Caki2 (cell line): ENCODE results near the gene GGT1. TPM values are rescaled to one million over a fixed set of nuclear protein-coding genes. Genes with fewer than 3 reads are reported as not detected.
A peak's percentile ranks its signal among the peaks of the same experiment; 100 is the strongest.
"Not testable (repeated sequence)": the region's sequence is repeated elsewhere in the genome, so short reads cannot be mapped to it uniquely, and the experiment has no call there.

Experiments
- DNase-seq: peaks from one replicate; pipeline ENCODE4 v3.0.0-alpha.2; 2015; ENCODE audit warnings: low read depth
- in situ Hi-C: cut with HindIII; loops from 2 replicates; pipeline ENCODE4 v1.10.0; 2016; ENCODE audit warnings: low sequenced_read_pairs, low pct_unique_long_range_greater_than_20kb, mixed read lengths
- total RNA-seq: library from RNA; depleted of rRNA; stranded (reverse); fragments of >200 nt; shearing (Covaris generic); gene quantifications from 2 replicates; pipeline ENCODE4 v1.2.3, GENCODE V29; 2014; ENCODE audit warnings: low replicate concordance

Gene GGT1
- total RNA-seq, 1 experiment from 2014 or later = 486 TPM

DNA sequence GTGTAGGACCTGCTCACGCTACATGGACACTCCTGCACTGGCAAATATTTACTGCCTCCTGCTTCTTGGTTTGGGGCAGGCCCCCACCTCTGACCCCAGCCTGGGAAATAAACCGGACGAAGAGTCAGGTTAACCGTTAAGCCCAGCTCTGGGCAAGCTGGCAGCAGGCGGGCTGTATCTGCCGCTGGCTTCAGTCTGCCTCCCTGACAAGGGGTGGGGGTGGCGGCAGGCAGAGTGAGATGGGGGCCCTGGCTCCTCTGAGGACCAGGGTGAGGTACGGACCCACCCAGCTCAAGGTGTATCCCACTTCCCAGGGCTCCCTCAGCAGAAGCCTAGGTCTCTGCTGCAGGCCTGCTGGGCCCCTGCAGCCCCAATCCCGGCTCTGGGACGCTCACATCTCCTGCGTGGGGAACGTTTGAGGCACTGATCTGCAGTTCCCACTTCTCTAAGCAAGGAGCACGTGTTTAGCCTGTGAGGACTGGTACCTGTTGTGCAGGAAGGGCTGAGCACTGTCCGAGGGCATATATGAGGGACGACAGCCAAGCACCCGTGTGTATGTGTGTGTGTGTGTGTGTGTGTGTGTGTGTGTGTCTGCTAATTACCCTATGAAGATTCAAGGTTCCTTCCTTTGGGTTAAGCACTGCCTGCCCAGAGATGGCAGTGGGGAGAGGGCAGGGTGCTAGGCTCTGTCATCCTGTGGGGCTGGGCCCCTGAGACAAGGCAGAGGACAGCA is 9.0 kb upstream of the GGT1 start:
- in situ Hi-C loops = no loop called here
- no peak for DNase-seq

DNA sequence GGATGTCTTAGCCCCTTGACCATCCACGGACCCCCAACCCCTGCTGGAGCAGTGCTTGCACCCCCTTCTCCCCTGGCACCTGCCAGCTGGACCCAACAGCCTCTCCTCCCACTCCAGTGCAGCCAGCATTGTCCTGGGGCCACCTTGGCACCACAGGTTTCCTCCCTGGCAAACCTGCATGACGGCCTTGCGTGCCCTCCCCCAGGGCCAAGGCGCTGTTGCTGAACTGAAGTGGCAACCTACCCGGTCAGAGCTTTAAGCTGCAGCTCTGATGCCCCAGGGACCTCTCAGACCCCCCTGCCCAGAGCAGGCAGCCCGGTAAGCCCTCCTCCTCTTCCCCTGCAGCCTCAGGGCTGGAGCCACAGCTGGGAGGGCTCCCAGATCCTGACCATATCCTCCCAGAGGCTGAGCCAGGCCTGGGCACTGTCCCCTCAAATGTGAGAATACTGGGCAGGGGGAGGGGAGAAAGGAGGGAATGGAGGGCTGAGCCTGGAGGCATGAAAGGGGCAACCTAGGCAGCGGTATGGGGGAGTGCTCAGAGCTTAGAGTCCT is 8.3 kb upstream of the GGT1 start:
- in situ Hi-C loops = no loop called here

DNA sequence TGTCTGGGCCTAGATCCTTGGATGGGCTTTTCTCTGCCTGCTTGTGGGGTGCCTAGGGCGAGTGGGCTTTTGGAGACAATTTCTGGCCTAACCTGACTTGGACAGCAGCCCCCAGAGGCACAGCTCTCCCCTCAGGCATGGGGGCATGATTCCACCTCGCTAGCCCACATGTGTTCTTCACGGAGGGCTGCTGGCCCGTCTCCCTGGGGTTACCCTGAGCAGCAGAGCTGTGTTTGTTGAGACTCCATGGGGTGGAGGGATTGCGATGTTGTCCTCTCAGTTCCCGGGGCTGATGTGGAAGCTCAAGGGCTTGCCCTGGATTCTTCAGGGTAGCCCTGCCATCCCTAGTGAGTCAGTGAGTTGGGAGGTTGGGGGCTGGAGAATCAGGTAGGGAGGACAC is 7.8 kb upstream of the GGT1 start:
- in situ Hi-C loops = no loop called here
- no peak for DNase-seq

More for the DNA sequence above, 8.3 kb upstream of the GGT1 start:
- no peak for DNase-seq

DNA sequence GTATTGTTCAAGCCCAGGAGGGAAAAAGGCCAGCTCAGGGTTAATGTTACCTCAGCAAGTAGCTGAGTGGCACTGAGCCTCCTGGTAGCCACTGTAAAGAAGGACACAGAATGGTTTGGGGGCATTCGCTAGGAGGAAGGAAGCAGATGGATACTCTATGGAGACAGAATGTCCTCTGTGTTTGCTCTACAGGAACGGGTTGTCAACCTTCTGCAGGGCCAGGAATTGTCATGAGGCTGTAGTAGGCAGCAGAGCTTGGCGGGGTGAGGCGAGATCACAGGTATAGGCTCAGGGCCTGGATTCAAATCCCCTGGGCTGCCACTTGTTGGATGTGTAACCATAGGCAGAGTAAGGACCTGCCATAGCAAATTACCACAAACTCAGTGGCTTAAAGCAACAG is 7.1 kb upstream of the GGT1 start:
- DNase-seq = no peak

DNA sequence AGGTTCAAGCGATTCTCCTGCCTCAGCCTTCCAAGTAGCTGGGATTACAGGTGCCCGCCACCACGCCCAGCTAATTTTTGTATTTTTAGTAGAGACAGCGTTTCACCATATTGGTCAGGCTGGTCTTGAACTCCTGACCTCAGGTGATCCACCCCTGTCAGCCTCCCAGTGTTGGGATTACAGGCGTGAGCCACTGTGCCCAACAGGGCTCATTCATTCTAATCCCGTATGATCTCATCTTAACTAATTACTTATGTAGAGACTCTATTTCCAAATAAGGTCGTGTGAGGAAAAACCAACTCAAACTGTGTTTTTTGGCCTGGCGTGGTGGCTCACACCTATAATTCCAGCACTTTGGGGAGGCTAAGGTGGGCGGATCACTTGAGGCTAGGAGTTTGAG is 5.9 kb upstream of the GGT1 start:
- DNase-seq, in situ Hi-C loops: not testable (repeated sequence)

More for the DNA sequence above, 7.1 kb upstream of the GGT1 start:
- in situ Hi-C loops = no loop called here

DNA sequence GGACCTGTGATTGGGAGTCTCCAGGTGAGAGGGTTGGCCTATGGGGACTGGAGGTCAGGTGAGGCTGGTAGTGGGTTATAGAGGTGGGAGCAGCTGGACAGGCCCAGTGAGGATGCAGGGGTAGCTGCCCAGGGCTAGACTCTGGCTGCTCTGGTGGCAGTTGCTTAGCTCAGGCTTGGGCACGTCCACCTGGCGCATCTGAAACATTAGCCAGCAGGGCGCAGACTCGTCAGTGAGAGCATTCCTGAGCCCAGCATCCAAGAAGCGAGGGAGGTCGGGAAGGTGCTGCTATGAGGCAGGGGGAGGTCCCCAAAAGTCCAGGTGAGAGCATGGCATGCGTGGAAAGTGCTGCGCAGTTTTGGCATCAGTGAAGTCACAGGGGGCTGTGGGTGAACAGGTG is 3.5 kb upstream of the GGT1 start:
- in situ Hi-C loops = no loop called here

DNA sequence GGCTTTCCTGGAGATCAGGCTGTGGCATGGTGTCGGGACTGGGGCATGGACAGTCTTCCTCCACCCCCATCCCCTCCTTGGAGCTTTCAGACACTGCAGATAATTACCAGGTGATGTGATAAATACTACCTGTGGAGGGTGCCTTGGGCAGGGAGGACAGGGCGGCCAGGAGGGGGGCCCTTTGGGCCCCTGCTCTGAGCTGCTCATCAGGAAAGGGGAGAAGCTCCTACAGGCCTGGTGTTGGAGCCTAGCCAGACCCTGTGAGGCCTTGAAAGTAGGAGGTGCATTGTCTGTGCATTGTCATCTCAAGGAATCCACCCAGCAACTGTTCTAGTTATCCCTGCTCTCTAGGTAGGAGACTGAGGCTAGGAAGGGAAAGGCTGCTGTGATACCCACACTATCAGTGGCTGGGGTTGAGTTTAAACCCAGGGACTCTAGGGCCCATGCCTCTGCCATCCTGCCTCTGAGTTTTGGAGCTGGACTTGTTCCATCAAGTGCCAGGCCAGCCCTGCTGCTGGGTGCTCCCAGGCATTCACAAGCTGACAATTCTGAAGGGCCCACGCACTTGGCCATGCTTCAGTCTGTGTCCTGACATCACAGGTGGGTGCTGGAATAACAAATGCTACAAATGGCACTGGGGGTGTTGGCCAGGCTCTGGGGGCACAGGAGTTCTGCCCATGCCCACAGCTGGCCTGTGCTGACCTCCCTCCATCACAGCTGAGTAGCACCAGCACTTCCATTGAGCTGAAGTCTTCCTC is 2.9 kb upstream of the GGT1 start:
- in situ Hi-C loops = not testable (repeated sequence)
- peak; percentile 39 for DNase-seq

More for the DNA sequence above, 3.5 kb upstream of the GGT1 start:
- DNase-seq = no peak

DNA sequence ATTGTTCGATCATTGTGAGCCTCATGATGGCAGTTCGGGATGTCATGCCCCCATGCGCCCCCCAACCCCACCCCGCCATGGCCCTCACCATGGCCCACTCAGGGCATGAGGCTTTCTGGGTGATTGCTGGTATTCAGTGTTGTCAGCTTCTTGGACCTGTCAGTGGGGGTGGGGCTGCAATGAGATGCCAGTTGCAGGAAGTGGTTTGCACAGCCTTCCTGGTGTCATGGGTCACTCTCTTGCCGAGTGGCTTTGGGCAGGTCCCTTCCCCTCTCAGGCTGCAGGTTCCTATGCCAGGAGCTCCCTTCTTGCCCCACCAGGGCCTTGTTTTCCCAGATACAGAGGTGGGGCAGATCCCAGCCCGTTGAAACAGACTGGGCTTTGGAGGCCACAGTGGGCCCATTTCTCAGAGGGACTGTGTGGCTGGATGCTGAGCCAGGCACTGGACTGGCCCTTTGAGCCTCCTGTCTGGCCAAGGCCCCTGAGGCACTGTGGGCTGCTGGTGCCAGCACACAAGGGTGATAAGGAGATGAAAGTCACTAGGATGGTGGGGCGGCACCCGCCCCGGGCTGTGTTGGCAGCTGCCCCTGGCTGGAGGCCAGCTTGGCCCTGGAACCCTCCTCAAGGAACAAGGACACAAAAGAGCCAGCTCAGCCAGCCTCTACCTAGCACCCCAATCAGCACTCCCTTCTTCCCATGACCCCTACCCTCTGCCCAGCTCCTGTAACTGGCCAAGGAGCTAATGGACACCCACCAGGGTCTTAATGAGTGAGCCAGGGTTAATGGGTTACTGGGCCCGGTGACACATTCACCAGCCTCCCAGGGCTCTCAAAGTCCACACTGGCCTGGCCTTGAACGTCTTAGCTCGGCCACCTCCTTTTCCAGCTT is 1.5 kb upstream of the GGT1 start:
- in situ Hi-C loops = no loop called here
- DNase-seq = peak; percentile 92

DNA sequence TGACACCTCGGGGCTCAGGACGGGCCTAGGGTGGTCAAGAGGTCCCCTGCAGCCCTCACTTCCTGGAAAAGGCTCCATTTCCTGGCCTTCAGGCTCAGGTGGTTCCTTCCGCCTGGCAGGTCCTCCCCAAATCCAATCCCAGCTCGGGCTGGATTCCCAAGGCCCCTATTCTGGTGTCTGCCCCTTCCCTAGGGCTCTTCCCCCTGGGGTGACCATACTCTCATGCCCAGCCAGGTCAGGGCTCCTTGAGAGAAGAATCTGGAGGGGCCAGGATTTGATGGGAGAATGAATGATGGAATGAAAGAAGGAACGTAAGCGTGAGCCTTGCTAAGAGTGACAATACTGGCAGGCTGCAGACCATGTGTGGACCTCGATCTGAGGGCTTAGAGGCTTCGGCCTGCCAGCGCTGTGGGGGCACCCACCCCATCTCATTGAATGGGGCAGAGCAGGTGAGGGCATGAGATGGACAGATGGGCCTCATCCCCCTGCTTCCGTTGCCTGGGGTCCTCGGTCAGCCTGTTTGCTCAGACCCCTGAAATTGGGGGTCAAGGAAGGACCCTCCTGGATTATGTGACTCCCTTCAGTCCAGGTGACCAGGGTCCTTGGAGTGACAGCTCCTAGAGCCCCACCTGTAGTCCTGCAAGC is 766 bp upstream of the GGT1 start:
- DNase-seq, in situ Hi-C loops: not testable (repeated sequence)

DNA sequence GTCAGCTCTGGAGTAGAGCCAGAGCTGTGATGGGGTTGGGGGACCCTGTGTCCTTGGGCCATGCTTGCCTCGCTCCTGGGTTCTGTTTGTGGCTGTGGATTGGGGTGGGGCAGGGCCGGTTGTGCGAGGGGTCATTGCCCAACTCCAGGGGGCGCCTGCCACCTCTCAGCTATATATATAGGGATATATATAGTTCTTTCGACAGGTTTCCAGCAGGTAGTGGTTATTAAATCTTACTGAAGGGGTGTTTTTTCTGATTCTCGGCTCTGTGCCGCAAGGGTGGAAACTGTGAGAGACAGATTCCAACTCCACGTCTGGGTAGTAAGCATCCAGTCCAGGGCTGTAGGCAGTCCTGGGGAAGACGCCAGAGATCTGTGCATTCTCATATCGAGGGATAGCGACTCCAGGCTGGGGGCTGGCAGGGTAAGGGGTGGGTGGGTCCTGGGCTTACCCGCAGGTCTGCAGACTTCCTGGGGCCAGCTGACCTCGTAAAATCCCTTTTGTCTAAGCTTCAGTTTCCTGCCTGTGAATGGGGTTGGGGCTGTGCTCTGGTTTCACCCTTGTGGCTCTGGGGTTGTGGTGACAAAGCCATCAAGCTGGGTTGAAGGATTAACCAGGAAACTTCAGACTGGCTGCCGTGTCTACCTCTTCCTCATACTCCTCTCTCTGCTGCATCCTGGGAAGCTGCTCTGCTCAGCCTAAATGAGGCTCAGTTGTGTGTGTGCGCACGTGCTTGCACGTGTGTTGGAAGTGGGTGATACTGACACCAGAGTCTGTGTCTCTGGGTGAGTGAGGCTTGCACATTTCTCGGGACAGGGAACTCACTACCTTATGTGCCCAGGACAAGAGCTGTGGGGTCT is 1.0 kb downstream of the GGT1 start:
- in situ Hi-C loops = not testable (repeated sequence)

DNA sequence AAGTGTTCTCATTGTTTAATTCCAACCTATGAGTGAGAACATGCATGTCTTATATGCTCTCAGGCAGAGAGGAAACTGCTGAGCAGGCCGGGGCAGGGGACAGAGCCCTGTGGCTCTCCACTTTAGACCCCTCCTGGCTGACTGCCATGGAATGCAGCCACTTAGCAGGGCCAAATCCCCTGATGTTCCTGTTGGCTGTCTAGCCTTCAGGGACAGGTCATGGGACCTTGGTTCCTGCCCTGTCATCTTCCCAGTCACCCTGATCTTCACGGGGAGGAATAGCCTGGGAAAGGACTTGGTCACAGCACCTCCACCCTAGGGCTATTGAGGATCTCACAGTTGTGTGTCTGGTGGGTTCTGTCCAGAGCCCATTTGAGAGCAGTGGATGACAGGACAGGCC is 3.3 kb downstream of the GGT1 start:
- DNase-seq, in situ Hi-C loops: not testable (repeated sequence)

More for the DNA sequence above, 1.0 kb downstream of the GGT1 start:
- DNase-seq = peak; percentile 69

DNA sequence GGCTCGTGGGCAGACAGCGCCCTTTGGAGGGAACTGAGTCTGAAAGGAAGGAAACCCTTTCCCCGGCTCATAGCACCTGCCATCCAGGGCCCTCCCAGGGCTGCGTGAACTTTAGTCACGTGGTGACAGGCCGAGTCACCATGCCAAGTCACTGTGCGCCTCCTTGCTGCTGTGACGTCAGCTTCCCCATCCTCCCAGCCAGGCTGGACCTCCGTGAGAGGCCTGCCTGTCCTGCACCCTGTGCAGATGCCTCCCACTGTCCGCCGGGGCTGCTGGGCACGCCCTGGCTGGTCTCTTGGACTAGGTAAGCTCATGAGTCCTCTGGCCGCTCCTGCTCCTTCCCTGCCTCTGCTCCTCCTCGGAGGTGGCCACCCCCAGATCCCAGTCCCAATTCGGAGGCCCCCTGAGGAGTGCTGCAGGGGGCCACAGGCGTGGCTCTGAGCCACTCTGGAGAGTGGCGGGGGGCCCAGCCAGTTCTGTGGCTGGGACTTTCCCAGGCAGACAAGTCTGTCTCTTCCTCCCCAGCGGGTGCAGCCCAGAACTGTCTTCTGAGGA is 4.5 kb downstream of the GGT1 start:
- in situ Hi-C loops = not testable (repeated sequence)

DNA sequence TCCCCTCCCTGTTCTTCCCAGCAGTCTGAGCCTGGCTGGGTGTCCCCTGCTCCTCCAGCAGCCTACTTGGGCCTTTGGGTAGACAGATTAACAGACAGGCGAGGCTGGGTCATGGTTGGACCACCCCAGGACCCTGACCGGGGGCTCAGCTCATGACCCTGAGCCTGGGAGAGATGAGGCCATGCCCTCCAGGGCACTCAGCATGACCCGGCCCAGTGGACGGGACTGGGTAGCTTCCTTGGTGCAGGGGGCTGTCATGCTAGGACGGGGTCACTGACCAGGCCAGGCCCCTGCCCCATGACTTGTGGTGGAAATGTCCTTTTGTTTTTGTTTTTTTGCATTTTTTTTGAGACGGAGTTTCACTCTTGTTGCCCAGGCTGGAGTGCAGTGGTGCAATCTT is 5.3 kb downstream of the GGT1 start:
- in situ Hi-C loops = not testable (repeated sequence)

More for the DNA sequence above, 4.5 kb downstream of the GGT1 start:
- DNase-seq = peak; percentile 91

DNA sequence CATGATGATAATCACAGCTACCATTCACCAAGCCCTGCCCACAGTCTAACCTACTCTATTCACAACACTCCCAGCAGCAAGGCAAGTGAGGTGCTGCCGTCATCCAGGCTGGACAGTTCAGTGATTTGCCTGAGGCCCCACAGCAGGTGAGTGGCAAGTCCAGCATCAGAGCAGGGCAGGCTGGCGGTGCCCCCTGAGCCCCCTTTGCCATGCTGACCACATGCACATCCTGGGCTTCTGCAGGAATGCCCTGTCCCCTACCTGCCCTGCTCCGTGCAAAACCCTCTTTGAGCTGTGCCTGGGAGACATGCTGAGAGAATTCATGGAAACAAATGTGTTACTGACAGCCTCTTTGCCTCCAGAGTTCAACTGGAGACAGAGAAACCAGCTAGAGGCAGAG is 6.9 kb downstream of the GGT1 start:
- in situ Hi-C loops, DNase-seq: not testable (repeated sequence)

More for the DNA sequence above, 5.3 kb downstream of the GGT1 start:
- DNase-seq = not testable (repeated sequence)

DNA sequence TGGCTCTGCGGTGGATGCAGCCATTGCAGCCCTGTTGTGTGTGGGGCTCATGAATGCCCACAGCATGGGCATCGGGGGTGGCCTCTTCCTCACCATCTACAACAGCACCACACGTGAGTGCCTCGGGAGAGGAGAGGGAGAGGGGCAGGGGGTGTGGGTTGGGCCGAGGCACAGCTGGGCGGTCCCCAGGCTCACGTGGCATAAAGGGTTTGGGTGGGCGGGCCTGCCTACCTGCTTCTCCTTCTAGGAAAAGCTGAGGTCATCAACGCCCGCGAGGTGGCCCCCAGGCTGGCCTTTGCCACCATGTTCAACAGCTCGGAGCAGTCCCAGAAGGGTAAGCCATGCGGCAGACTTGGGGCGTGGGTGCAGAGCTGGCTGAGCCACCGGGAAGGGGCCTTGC is 11.8 kb downstream of the GGT1 start:
- in situ Hi-C loops, DNase-seq: not testable (repeated sequence)

DNA sequence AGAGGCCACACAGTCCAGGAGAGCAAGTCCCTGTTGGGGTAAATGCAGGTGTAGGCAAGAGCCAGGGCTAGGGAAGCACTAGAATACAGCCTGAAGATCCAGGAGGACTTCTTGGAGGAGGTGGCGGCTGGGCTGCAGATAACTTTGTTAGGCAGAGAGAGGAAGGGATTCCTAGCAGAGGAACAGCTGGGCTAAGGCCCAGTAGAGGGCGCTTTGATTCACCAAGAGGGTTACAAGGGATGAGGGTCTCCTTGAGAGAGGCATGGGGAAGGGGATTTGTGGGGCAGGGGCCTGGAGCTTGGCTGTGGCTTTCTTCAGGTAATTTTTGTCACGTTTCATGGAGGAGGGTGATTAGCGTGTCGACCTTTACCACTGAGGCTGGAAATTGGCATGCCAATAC is 18.3 kb downstream of the GGT1 start:
- DNase-seq, in situ Hi-C loops: not testable (repeated sequence)

DNA sequence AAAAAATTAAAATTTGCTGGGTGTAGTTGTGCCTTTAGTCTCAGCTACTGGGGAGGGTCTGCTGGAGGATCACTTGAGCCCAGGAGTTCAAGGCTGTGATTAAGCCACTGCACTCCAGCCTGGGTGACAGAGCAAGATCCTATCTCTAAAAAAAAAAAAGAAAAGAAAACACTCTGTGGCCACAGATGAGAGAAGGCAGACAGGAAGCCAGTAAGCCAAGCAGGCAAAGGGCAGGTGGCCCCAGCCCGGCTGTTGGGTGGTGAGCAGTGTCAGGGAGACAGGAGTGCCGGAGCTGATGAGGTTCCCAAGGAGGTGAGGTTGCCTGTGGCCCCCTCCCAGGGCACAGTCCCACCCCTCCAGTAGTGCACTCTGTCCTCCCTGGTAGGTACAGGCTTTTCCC is 19.6 kb downstream of the GGT1 start:
- in situ Hi-C loops = not testable (repeated sequence)
- peak; percentile 72 for DNase-seq
